Pancreas (tissue), 10 donors: ENCODE data around the gene SPAG16. TPM values are rescaled to one million over a fixed set of nuclear protein-coding genes. Genes with fewer than 3 reads are reported as not detected.

Experiments used
- ATAC-seq, 4 donors: fragments of 200-7000 bp; cut with Tn5 transposase; one replicate each; pipeline versions ENCODE4 v1.8.0 to v1.9.1; 2020; ENCODE audit warnings: mild to moderate bottlenecking in 4 of 4, moderate library complexity in 4 of 4
- DNase-seq, 6 donors: peaks; one replicate each; pipeline ENCODE4 v3.0.0-alpha.2; 2020
- FAIRE-seq: peaks from 2 replicates; lab custom pipeline; 2012; peaks lifted over from hg19 to GRCh38; lab: Jason Lieb, UNC
- H3K27ac ChIP-seq, 4 donors: fragments of 200-600 bp; sonication (generic); 1 replicate in 3 of 4; 2 replicates in 1 of 4; pipeline versions ENCODE4 v1.5.0 to v1.8.0; 2020
- H3K27me3 ChIP-seq, 4 donors: fragments of 200-600 bp; one replicate each; pipeline ENCODE4 v1.8.0; 2021
- H3K36me3 ChIP-seq, 3 donors: fragments of 200-600 bp; sonication (generic) in 1 of 3; one replicate each; pipeline versions ENCODE4 v1.5.0 to v1.8.0; 2020 to 2021
- H3K4me1 ChIP-seq, 3 donors: fragments of 200-600 bp; one replicate each; pipeline ENCODE4 v1.8.0; 2021
- H3K4me3 ChIP-seq, 4 donors: fragments of 200-600 bp; sonication (generic) in 2 of 4; one replicate each; pipeline versions ENCODE4 v1.5.0 to v1.8.0; 2020 to 2021
- H3K9me3 ChIP-seq, 4 donors: fragments of 200-600 bp; one replicate each; pipeline ENCODE4 v1.8.0; 2021
- CTCF ChIP-seq, 4 donors: fragments of 200-600 bp; sonication (generic) in 3 of 4; IDR thresholded peaks; one replicate each; pipeline versions ENCODE4 v1.5.0 to v1.8.0; 2021; ENCODE audit warnings: antibody characterized with exemption in 4 of 4
- WGBS, 2 donors: extraction: QIAGEN DNeasy Blood & Tissue Kit; methylation state at CpG; one replicate each; pipeline ENCODE4 v1.1.7; 2013; 5-methylcytosine and 5-hydroxymethylcytosine counted together
- intact Hi-C, 3 donors: fragments of 100-400 bp; cut with DNase I; formaldehyde crosslinking; loops; one replicate each; pipeline versions ENCODE4 v1.11.1 to v1.14.2; 2022
- polyA plus RNA-seq, 2 donors: library from polyadenylated mRNA; stranded (reverse); fragments of 200-250 nt; gene quantifications; one replicate each; pipeline ENCODE4 v1.2.3, GENCODE V29; 2013
- total RNA-seq, 6 donors: library from RNA; stranded (reverse); fragmentation: NEBNext Ultra II Directional in 4 of 6; extraction: Animal tissue kit (Norgen Biotek cat#: 25700) in 4 of 6; gene quantifications; one replicate each; pipeline versions ENCODE4 v1.2.1 to v1.2.4, GENCODE V29; 2021 to 2023
- donor health status: healthy with polysubstance abuse.
- donor health status: DM: no; HTN: no; CAD: no; lungs with moderate emphysema.
- donor health status: DM: no; HTN: no; CAD: no.
- donor health status: control.
- donor health status: control.
- donor health status: Bipolar disorder and iron deficiency.
- donor health status: DM: yes; HTN: yes; CAD: no.
- donor health status: DM: no; HTN: no; CAD: no.
- donor health status: DM: no; HTN: no; CAD: no.
- donor health status: DM: yes; HTN: yes; CAD: no.

Gene SPAG16
- total and polyA plus RNA-seq, 8 donors = 9.7 to 25.7 (median 11.7) TPM

GRCh38 chr2:214005337-214005736 lies 721.1 kb downstream of the SPAG16 start:
- ATAC-seq (no peak), FAIRE-seq (no peak), DNase-seq (no peak)
- TF ChIP-seq CTCF (IDR thresholded peaks at IDR 0.05) = no peak
- no peak overlapping the region for H3K27ac ChIP-seq
- no peak overlapping the region for H3K4me3 ChIP-seq
- WGBS, 2 donors = 55 to 68% methylated on average over 5 of the region's 5 CpGs
- no peaks in the 10 kb centered on the region for H3K9me3 ChIP-seq
- no peaks in the 10 kb centered on the region for H3K36me3 ChIP-seq
- intact Hi-C loops = no loop called here
- H3K27me3 ChIP-seq = no peaks in the 10 kb centered on the region
- no peaks in the 10 kb centered on the region for H3K4me1 ChIP-seq

GRCh38 chr2:214006601-214007000 lies 722.3 kb downstream of the SPAG16 start:
- Histone ChIP-seq H3K4me1 (no peaks in the 10 kb centered on the region), H3K36me3 (no peaks in the 10 kb centered on the region), H3K27me3 (no peaks in the 10 kb centered on the region), H3K4me3 (no peak overlapping the region), H3K27ac (no peak overlapping the region), H3K9me3 (no peaks in the 10 kb centered on the region)
- intact Hi-C loops = no loop called here
- WGBS, 2 donors = 36 to 53% methylated on average over 2 of the region's 2 CpGs
- FAIRE-seq = no peak
- DNase-seq = no peak
- TF ChIP-seq CTCF (IDR thresholded peaks at IDR 0.05) = no peak
- no peak for ATAC-seq

GRCh38 chr2:214011676-214012075 lies 727.4 kb downstream of the SPAG16 start:
- FAIRE-seq (no peak), ATAC-seq (no peak), DNase-seq (no peak)
- Histone ChIP-seq H3K36me3 (no peaks in the 10 kb centered on the region), H3K9me3 (no peaks in the 10 kb centered on the region), H3K27me3 (no peaks in the 10 kb centered on the region), H3K27ac (no peak overlapping the region), H3K4me1 (no peaks in the 10 kb centered on the region), H3K4me3 (no peak overlapping the region)
- WGBS, 2 donors = 64 to 77% methylated on average over 3 of the region's 3 CpGs
- intact Hi-C loops = no loop called here
- TF ChIP-seq CTCF (IDR thresholded peaks at IDR 0.05) = no peak

GRCh38 chr2:214014551-214015220 lies 730.4 kb downstream of the SPAG16 start:
- Histone ChIP-seq H3K36me3 (no peaks in the 10 kb centered on the region), H3K9me3 (no peaks in the 10 kb centered on the region), H3K27me3 (no peaks in the 10 kb centered on the region), H3K4me3 (no peak overlapping the region), H3K4me1 (no peaks in the 10 kb centered on the region), H3K27ac (no peak overlapping the region)
- ATAC-seq (no peak), DNase-seq (no peak), FAIRE-seq (no peak)
- WGBS, 2 donors = 81% methylated on average over 7 of the region's 7 CpGs
- intact Hi-C loops = no loop called here
- no peak for TF ChIP-seq CTCF (IDR thresholded peaks at IDR 0.05)

DNA sequence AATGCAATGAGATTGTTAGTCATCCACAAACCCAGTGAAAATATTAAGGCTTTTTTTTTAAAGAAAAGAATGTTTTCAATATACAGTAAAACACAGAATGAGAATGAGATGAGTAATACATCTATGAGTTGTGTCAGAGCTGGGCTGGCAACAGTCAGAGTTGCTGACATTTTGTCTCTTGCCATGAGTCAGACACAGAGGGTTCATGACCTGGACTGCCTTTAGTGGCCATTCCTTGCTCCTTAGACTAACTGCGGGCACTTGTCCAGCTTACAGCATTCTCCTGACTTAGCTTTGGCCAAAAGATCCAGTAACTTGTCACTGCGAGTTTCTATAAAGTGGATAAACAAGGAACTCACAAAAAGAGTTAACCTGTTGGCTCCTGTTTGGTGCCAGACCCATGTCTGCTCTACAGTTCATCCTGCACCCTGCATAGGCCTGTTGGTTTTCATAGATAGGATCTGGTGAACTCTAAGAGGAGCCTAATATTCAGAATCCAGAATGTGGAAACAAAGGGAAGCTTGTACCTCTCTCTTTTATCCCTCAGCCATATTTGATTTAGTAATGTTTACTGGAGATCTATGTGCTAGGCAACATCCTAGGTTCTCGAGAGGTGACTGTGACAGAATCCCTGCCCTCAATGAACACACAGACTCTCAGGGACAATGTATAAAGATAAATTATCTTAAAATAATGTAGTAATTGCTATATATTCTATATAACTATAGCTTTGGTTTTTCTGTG lies 735.1 kb downstream of the SPAG16 start:
- H3K4me1 ChIP-seq = no peaks in the 10 kb centered on the region
- ATAC-seq (peak in 2 of 4 donors; percentile 41 to 78), FAIRE-seq (no peak), DNase-seq (peak in 1 of 6 donors; percentile 17)
- no peak overlapping the region for H3K27ac ChIP-seq
- intact Hi-C loops = no loop called here
- WGBS, 2 donors = 68 to 70% methylated on average over 3 of the region's 3 CpGs
- no peaks in the 10 kb centered on the region for H3K36me3 ChIP-seq
- no peaks in the 10 kb centered on the region for H3K9me3 ChIP-seq
- no peak for TF ChIP-seq CTCF (IDR thresholded peaks at IDR 0.05)
- H3K27me3 ChIP-seq = no peaks in the 10 kb centered on the region
- H3K4me3 ChIP-seq = no peak overlapping the region
